Activated T-cell treated with anti-CD3 and anti-CD28 coated beads, Interleukin-2, amount 50 U/mL, for 1 hour (primary cell): Measurements from ENCODE around the gene PPM1G.
"Not testable (repeated sequence)": the region's sequence is repeated elsewhere in the genome, so short reads cannot be mapped to it uniquely, and the experiment has no call there.

Experiments used
- DNase-seq: peaks from one replicate; pipeline ENCODE4 v3.0.0-alpha.2; 2020

Gene PPM1G

GRCh38 chr2:27372937-27373336 lies 36.5 kb downstream of the PPM1G start:
- DNase-seq, result no peak

GRCh38 chr2:27370816-27371620 lies 38.4 kb downstream of the PPM1G start:
- no peak for DNase-seq

- peak; percentile 99 for DNase-seq
Observed at GRCh38 chr2:27370026-27370815, 39.2 kb downstream of the PPM1G start, which contains the start of the genes EIF2B4 and SNX17. TSS of gene EIF2B4 (minus strand) at chr2:27370338. CDS start at chr2:27370314, 24 bp downstream. TSS of gene SNX17 (plus strand) at chr2:27370616. CDS start at chr2:27370744, 128 bp downstream.

- no peak for DNase-seq
Observed at GRCh38 chr2:27369471-27370025, 39.8 kb downstream of the PPM1G start.

- DNase-seq, result no peak
Observed at GRCh38 chr2:27363933-27364332, 45.5 kb downstream of the PPM1G start.

GRCh38 chr2:27362678-27363420 lies 46.5 kb downstream of the PPM1G start:
- DNase-seq, result no peak

GRCh38 chr2:27356382-27357181 lies 52.8 kb downstream of the PPM1G start, which contains the start of gene GTF3C2:
TSS of gene GTF3C2 (minus strand) at chr2:27356764. CDS start at chr2:27343554, 13,210 bp downstream.
- DNase-seq, result peak; percentile 89

GRCh38 chr2:27356056-27356381 lies 53.4 kb downstream of the PPM1G start:
- no peak for DNase-seq

- no peak for DNase-seq
Observed at GRCh38 chr2:27354597-27354927, 54.8 kb downstream of the PPM1G start.

- no peak for DNase-seq
Observed at GRCh38 chr2:27353762-27354596, 55.4 kb downstream of the PPM1G start.

GRCh38 chr2:27353386-27353761 lies 56.0 kb downstream of the PPM1G start:
- DNase-seq, result not testable (repeated sequence)

GRCh38 chr2:27351802-27352598 lies 57.4 kb downstream of the PPM1G start:
- no peak for DNase-seq

- DNase-seq, result no peak
Observed at GRCh38 chr2:27350106-27350693, 59.2 kb downstream of the PPM1G start.

- no peak for DNase-seq
Observed at GRCh38 chr2:27347641-27348040, 61.8 kb downstream of the PPM1G start.

GRCh38 chr2:27336173-27336572 lies 73.2 kb downstream of the PPM1G start:
- no peak for DNase-seq

- DNase-seq, result no peak
Observed at GRCh38 chr2:27335311-27335710, 74.1 kb downstream of the PPM1G start.
